Activated T-helper 9 cell treated with anti-CD3 and anti-CD28 coated beads, Interleukin-2, amount 50 U/mL, for 16 hours (primary cell): Measurements from ENCODE around the gene ATP5F1E.

ENCODE experiments used
- DNase-seq: peaks from one replicate; pipeline ENCODE4 v3.0.0-alpha.2; 2020; ENCODE audit warnings: low read depth

ATP5F1E gene

DNA sequence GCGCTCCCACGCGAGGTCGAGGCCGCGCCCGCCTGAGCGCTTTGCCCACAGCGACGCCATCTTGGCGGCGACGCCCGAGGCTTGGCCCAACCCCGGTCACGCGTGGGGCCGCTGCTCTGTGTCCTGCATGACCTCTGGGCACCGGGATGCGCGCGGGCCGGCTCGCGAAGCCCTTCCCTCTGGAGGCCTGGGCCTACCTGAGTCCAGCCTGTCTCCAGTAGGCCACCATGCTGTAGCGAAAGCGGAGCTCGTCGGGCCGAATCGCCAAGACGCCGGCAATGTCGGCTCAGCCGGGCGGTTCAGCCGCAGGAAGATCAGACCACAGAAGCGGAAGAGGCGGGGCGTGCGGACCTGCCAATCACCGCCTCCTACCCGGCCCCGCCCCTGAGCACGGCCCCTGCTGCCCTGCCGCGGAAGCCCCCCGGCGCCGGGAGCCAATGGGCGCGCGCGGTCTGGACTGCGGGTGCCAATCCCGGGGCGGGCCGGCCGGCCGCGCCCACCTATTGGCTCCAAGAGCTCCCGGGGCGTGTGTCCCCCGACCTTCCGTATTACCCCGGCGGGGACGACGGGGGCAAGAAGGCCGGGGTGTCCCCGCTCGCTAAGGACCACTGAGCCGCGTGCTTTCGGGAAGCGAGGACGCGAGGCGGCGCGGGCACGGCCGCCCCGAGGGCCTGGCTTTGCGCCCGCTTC lies at the start of gene ATP5F1E:
Gene ATP5F1E, minus strand, starts transcription at position 313 of the 690 bp plus-strand sequence. Its CDS starts 84 bp downstream, at position 229.
- DNase-seq: peak; percentile 97

DNA sequence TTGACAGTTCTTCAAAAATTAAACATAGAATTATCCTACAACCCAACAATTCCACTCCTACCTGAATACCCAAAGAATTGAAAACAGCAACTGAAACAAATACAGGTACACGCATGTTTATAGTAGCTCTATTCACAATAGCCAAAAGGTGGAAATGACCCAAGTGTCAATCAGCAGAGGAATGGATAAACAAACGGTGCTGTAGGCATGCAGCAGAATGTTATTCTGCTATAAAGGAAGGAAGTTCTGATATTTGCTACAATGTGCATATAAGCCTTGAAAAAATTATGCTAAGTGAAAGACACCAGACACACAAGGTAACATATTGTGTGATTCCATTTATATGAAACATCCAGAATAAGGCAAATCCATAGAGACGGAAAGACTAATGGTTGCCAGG lies 48.9 kb upstream of the ATP5F1E start:
- DNase-seq: no peak

DNA sequence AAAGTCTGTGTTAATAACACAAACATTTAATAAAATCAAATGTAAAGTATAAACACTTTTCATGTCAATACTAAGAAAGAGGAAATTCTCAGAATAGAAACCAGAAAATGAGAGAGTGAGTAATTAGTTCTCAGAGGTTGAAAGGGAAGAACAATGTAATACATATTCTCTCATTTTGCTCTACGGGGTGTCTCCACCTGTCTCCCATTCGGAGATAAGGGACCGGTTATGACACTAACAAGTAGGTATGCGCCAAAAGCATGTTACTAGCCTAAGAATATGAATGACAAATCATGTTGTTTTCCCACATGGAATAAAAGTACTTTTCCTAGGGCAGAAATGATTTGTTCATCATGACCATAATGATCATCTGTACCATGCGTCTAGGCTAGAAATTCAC lies 46.1 kb upstream of the ATP5F1E start:
- no peak for DNase-seq

DNA sequence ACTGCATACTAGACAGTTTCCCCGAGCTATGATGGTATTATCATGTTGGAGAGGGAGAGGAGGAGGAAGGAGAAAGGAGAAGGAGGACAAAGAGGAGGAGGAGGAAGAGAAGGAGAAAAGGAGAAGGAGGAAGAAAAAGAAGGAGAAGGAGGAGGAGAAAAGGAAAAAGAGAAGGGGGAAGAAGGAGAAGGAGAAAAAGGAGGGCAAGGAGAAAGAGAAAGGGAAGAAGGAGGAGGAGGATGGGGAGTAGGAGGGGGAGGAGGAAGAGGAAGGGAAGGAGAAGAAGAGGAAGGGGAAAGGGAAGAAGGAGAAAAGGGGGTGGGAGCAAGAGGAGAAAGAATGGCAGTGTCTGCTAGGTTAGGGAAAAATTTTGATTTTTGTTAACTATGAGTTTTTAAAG lies 45.6 kb upstream of the ATP5F1E start:
- no peak for DNase-seq

DNA sequence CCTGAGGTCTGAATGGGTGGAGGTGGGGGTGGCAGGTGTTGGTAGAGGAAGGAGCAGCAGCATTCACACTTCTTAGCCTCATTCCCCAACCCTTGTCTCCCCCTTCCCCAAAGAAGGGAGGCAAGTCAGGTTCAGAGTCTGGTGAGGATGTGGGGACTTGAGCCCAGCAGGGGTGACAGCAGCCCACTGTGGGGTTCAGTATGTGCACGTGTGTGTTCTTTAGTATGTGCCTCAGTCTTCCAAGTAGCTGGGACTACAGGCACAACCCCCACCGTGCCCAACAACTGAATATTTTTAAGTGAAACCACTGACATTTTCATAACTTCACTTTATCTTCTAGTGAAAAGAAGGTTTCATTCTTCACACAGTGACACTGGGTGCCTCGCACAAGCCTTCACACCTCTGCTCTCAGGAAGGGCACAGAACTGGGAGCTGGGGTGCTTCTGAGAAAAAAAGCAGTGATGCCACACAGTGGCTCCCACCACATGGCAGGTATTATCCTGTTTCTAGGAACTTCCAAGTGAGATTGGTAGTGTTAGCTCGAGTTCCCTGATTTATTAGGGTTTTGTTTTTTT lies 43.9 kb upstream of the ATP5F1E start:
- no peak for DNase-seq

DNA sequence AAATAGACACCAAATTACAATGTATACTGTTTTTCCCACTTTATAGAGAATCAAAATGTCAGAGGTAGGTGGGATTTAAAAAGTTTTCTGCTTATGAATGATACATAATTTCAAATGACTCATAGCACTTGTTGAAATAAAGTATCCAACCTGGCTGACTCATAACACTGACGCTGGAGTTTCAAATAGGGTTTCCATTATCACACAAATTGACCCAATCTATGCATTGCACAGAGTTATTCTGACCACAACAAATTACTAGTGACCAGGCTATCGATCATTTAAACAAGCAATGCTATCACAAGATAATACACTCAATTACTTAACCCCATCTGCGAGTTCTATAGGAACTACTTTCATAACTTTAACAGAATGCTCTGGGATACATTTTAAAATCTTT lies 42.3 kb upstream of the ATP5F1E start:
- DNase-seq: no peak

DNA sequence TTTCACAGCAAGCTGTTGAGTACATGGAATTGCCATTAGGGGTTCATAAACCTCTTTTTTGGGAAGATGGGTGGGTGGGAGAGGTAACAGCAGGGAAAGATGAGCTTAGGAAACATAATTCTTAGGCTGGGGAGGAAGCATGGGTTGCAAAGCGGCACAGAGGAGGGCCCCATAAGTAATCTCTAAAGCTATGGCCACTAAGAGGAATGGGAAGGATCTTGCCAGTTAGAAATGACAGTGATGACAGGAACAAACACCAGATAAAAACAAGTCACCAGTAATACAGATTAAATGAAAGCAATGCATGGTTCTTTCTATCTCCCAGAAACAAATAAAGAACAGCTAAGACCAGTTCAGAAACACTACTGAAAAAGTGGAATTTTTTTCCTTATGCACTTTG lies 41.4 kb upstream of the ATP5F1E start:
- DNase-seq: no peak

DNA sequence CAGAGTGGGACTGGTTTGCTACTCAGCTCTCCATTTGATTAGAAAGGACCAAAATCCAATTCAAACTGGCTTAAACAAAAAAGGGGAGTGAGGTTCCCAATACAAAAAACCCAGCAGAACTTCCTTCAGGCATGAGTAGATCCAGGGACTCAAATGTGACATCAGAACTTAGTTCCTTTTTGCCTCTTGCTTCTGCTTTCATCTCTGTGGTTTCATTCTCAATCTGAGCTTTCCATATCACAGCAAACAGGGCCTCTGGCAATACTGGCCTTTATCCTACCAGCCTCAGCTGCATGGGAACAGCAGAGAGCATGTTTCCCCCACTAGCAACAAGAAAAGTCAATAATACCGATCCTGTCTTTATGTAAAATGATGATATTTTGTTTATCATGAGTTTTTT lies 39.1 kb upstream of the ATP5F1E start:
- DNase-seq: no peak

DNA sequence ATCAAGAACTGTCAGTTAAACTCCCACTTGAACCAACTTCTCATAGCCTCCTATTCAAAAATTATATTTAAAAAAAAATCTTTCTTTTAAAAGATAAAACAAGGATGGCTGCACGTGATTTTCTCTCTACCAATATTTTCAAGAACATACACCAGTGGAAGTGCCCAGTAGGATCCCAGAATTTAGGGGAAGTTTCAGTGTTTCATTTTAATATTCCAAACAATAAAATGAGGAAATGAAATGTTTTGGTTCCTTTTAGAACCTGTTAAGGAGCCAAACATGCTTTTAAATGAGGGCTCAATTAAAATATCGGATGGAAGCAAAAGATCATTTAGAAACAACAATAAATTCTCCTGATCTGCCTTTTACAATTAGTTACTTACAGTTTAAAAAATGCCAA lies 36.9 kb upstream of the ATP5F1E start:
- no peak for DNase-seq

DNA sequence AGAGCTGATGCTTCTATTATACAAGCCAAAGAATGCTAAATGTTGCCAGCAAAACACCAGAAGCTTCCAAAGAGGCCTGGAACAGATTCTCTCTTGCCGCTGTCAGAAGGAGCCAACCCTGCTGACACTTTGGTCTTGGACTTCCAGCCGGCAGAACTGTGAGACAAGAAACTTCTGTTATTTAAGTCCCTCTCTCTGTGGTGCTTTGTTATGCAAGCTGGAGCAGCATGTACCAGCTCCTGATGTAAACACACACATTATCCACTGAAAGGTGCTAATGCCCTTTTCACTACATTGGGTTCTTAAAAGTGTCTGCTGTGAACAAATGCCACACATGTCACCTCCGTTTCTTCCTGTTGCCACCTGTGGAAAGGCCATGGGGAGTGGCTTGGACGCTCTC lies 36.4 kb upstream of the ATP5F1E start:
- no peak for DNase-seq

DNA sequence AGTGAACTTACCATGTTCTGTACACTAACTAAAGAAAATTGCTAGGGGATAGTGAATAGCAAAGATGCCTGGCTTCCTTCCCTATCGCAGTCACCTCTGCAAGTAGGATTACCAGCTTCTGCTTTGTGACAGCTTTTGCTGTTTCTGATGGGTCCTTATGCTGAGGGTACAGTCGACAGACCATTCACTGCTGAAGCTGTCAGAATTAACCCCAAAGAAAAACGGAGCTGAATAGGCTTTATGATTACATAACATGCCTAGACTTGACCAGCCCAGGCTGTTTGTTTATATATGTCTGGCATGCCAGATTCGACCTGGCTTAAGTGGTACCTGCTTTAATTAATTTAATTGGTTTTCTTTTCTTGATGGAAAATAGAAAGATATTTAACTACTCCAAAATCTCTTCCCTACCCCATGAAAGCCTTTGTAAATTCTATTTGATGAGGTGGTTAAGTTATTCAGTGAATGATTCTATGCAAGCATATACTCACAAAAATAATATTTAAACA lies 32.1 kb upstream of the ATP5F1E start:
- no peak for DNase-seq

DNA sequence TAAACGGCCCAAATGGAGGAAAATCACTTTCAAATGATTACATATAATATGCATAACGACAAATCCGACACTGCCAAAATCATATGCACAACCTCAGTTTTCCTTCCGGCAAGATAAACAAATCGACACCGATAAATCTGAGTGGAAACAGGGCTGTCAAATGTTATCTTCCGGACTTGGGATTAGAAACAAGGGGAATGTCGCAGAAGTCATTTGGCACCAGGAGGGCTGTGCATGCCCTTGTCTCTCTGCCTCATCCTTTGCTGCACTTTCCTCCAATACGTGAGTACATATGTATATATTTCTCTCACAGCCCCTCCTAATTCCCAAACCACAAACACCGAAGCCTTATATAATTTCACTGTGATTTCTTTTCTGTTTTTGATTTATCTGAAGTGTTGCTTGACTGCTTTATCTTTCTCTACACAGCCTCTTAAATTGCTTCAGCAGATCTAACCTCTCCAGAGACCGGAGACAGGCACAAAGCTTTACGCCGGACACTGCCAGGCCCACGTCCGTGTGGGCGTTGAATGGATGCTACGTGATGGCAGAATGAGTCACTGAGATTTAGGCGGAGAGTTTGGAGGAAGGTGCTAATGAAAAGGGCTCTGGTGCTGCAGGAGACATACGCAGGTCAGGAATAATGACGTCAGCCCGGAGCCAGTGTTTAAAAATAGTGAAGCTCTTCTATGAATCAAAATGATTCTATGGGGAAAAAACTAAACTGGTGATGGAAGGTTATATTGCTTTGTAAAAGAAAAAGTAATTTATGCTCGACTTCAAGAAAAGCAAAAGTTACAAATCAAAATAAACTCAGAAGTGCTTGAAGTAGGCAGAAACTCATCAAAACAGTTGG lies 31.5 kb upstream of the ATP5F1E start:
- no peak for DNase-seq

DNA sequence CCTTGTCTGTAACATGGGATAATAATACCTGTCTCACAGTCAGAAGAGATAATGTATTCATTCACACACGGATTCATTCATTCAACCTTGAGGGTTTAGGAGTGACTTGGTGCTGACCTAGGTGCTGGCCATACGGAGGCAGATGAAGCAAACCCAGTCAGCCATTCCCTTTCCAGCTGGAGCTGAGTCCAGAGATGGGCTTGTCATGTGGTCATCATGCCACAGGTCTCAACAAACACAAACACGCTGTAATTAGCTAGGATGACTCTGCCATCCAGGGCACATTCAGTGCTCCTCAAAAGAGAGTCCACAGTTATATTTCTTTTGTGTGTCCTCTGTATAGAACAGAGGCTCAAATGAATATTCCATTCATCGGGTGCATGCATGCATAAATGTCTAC lies 29.9 kb upstream of the ATP5F1E start:
- no peak for DNase-seq

DNA sequence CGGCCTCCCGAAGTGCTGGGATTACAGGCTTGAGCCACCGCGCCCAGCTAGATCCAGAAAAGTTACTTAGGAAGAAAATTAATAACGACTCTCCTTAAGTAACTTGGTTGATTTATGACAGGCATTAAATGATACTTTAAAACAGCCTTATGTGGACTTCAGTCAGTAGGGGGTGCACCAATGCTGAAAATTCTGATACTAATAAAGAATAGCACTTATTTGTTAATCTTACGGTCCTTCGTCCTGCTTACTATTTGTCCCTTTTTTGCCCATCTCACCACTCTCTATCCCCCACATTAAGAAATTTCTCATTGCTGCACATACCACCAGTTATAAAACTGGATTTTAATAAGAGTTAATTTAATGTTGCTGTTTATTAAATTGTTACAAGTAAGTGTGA lies 23.2 kb upstream of the ATP5F1E start:
- DNase-seq: no peak

DNA sequence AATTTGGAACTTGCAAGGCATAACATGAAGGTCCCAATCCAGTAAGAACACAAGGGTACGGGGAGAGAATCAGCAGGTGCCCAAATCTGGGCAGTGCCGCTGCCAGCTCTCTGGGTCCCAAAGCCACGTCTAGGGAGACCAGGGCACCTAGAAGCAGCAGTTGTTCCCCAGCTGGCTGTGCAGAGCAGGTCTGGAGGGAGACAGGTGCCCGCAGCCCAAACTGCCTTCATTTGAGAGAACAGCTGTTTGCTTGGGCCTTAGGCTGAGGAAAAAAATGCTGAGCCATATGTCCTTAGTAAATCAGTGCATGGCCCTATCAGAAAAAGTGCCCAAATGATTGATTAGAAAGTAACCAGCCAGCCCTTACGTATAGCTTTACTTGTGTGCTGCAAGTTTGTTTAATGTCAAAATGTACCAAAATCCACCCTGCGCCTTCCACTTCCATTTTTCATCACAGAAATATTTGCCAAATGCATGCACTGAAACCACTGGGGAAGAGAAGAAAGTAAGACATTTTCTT lies 19.6 kb upstream of the ATP5F1E start:
- no peak for DNase-seq

DNA sequence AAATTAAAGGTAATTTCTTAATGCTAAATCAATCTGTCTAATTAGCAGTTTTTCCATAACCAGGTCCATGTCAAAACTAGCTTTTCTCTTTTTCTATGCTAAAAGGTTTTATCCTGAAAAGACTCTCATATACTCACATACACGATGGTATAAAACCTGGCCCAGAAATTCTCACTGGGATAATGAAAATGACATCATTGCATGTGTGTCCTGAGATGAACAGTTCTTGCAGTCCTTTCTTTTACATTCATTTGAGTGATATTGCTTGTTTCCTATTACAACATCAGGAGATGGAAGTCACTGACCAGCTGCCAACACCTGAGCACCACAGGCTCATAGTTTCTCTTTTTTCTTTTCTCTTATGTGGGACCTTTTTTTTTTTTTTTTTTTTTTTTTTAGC lies 18.3 kb upstream of the ATP5F1E start:
- DNase-seq: no peak

DNA sequence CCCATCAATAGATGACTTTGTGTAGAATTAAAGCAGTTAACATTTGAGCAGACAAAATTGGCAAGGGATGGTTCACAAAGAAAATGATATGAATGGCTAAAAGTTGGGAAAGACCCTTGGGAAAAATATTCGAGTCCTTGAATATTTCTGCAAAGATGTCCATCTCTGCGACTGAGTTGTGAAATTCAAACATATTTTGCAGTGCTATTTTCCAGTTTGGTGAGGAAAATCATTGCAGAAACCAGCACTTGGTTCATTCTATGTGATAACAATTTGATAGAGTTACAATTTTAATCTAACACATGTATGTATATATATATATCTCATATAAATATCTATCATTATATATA lies 16.5 kb upstream of the ATP5F1E start:
- no peak for DNase-seq

DNA sequence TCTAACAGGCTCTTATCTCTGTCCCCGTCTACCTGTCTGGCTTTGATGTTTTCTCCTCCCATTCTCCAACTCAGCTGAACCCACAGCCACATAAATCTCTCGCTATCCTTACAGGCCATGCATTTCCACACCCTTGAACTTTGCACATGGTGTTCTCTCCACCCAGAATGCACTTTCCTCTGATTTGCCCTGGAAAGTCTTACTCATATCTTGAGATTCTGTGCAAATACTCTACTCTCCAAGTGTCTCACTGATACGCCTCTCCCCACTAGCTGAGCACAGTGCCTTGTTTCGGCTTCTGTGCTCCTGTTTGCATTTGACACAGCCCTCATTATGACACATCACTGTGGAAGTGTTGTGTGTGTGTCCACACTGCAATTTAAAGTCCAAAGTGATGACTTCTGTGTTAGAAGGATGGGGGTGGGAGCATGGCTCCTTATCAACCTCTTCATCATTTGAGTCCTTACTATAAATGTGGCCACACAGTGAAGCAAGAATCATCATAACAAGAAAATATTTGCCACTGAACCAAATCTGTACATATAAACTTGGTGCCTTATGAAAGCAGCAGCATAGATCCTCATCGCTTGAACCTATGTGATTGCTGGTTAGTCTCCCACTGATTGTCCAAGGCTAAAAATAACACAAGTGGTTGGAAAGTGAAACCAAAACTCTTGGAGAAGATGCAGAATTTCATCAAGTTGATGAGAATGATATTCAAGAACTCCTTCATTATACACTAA lies 16.0 kb upstream of the ATP5F1E start:
- no peak for DNase-seq

DNA sequence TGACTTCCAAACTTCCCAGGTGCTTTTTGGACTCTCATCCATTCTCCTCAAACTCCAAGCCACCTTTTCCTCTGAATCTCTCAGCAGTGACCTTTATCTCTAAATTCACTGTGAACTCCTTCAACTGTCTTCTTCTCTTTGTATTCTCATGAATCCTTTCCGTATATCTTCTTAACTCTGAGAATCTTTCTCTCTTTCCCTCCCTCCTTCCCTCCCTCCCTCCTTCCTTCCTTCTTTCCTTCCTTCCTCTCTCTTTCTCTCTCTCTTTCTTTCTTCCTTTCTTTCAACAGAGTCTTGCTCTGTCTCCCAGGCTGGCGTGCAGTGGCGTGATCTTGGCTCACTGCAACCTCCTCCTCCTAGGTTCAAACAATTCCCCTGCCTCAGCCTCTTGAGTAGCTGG lies 14.7 kb upstream of the ATP5F1E start:
- no peak for DNase-seq

DNA sequence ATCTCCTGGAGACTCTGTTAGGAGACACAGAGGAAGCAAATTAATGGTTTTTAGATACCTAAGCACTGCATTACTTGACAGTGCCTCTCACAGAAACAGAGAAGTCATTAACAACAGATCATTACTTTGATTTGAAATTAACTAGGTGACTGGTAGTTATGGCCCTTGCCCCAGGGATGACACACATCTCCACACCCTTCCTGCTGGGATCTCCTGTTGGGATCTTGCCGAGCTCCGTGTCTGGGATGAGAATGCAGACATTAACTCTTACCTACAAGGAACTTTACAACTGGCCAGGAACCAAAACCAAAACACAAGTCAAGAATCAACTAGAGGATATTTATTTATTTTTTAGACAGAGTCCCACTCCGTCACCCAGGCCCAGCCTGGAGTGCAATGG lies 12.7 kb upstream of the ATP5F1E start:
- DNase-seq: no peak

DNA sequence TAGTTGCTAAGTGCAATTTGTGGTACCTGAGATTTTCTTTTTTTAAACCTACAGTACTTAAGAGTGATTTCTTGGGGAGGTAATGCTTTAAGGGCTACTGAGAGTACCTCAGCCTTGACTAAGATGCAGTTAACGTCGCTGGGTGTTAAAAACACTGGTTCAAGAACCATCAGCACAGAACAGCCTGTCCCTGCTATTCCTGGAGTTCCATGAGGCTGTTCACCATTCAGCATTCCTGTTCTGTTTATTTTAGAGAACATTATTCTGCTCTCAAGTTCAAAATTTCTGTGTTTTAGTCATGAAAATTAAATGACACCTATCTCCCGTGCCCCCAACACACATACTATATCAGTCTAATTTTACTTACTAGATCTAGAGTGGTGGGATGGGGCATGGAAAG lies 12.2 kb upstream of the ATP5F1E start:
- DNase-seq: no peak

DNA sequence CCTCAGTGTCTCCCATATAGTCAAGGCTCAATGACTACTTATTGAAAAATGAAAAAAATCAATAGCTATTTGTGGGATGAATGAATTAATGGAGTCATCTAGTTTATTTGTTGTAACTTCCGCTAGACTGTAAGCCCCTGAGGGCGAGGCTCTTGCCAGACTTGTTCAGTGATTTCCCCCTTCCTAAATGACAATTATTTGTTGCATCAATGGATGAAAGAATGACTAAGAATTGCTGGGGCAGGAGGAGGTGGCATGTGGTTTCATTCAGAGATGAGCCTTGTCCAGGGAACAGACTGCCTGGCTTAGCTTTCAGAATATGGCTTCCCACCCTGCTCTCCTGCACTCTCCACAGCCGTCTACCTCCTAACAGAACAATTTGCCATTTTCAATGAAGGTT lies 11.6 kb upstream of the ATP5F1E start:
- no peak for DNase-seq
